GM21528 (cell line): ENCODE data around the gene CLEC18B.
"Not testable (repeated sequence)": the region's sequence is repeated elsewhere in the genome, so short reads cannot be mapped to it uniquely, and the experiment has no call there.

Source experiments
- ATAC-seq: cut with Tn5 transposase; IDR thresholded peaks from one replicate; pipeline ENCODE4 v1.9.1; 2021; ENCODE audit warnings: mild to moderate bottlenecking, moderate library complexity; ENCODE audit not compliant: unreplicated experiment, low FRiP score

The CLEC18B gene

GRCh38 chr16:74420612-74421481, at the start of gene CLEC18B:
Gene CLEC18B (minus strand): TSS chr16:74421478. CDS start chr16:74421270, 208 bp downstream.
- ATAC-seq: not testable (repeated sequence)

GRCh38 chr16:74469946-74470478, 48.7 kb upstream of the CLEC18B start:
- ATAC-seq: no peak

GRCh38 chr16:74468807-74469525, 47.7 kb upstream of the CLEC18B start:
- ATAC-seq: no peak

GRCh38 chr16:74466872-74467271, 45.6 kb upstream of the CLEC18B start:
- ATAC-seq: peak; percentile 56

GRCh38 chr16:74465851-74466685, 44.8 kb upstream of the CLEC18B start:
- no peak for ATAC-seq

GRCh38 chr16:74465281-74465680, 44.0 kb upstream of the CLEC18B start:
- ATAC-seq: no peak

- ATAC-seq: no peak
These were observed 42.6 kb upstream of the CLEC18B start for GRCh38 chr16:74463888-74464287.

GRCh38 chr16:74462361-74462760, 41.1 kb upstream of the CLEC18B start:
- ATAC-seq: no peak

- no peak for ATAC-seq
These were observed 40.5 kb upstream of the CLEC18B start for GRCh38 chr16:74461826-74462225.

- ATAC-seq: no peak
These were observed 39.3 kb upstream of the CLEC18B start for GRCh38 chr16:74460542-74460941.

GRCh38 chr16:74456290-74456625, 35.0 kb upstream of the CLEC18B start:
- ATAC-seq: no peak

- no peak for ATAC-seq
These were observed 34.5 kb upstream of the CLEC18B start for GRCh38 chr16:74455619-74456289.

GRCh38 chr16:74455213-74455612, 33.9 kb upstream of the CLEC18B start:
- no peak for ATAC-seq

- ATAC-seq: peak; percentile 78
These were observed 30.9 kb upstream of the CLEC18B start for GRCh38 chr16:74451951-74452758.

- ATAC-seq: no peak
These were observed 29.9 kb upstream of the CLEC18B start for GRCh38 chr16:74450967-74451760.

GRCh38 chr16:74450236-74450635, 29.0 kb upstream of the CLEC18B start:
- no peak for ATAC-seq

GRCh38 chr16:74449470-74449869, 28.2 kb upstream of the CLEC18B start:
- no peak for ATAC-seq

- ATAC-seq: no peak
These were observed 27.7 kb upstream of the CLEC18B start for GRCh38 chr16:74448990-74449389.
